ENCODE measurements around the gene CPM.

Gene CPM

GRCh38 chr12:68963856-68964745 lies 31.1 kb upstream of the CPM start:
- peaks cover 52% of the 10 kb centered on the region for H3K4me1 Mint-ChIP-seq
- H3K9me3 Mint-ChIP-seq: peaks cover 25% of the 10 kb centered on the region
- H3K36me3 Mint-ChIP-seq (ENCODE audit: low read depth): peaks cover 18% of the 10 kb centered on the region
- H3K4me3 Mint-ChIP-seq: no peak overlapping the region
- H3K27ac Mint-ChIP-seq: peak overlapping the region; percentile 86
- DNase-seq (no peak), ATAC-seq (peak; percentile 26)
- H3K27me3 Mint-ChIP-seq: no peaks in the 10 kb centered on the region

- ATAC-seq: peak; percentile 94
- Mint-ChIP-seq H3K9me3 (peaks cover 25% of the 10 kb centered on the region), H3K36me3 (ENCODE audit: low read depth) (peaks cover 18% of the 10 kb centered on the region), H3K27me3 (no peaks in the 10 kb centered on the region), H3K4me3 (no peak overlapping the region), H3K4me1 (peaks cover 61% of the 10 kb centered on the region), H3K27ac (peak overlapping the region; percentile 86)
- DNase-seq: no peak
These were observed 30.2 kb upstream of the CPM start for GRCh38 chr12:68962877-68963855.

GRCh38 chr12:68959891-68960464 lies 27.0 kb upstream of the CPM start:
- H3K36me3 Mint-ChIP-seq (ENCODE audit: low read depth): peaks cover 16% of the 10 kb centered on the region
- peak; percentile 23 for ATAC-seq
- H3K4me1 Mint-ChIP-seq: peaks cover 69% of the 10 kb centered on the region
- no peaks in the 10 kb centered on the region for H3K27me3 Mint-ChIP-seq
- H3K27ac Mint-ChIP-seq: peak overlapping the region; percentile 97
- DNase-seq: no peak
- peak overlapping the region; percentile 63 for H3K4me3 Mint-ChIP-seq
- peaks cover 20% of the 10 kb centered on the region for H3K9me3 Mint-ChIP-seq

GRCh38 chr12:68959143-68959858 lies 26.3 kb upstream of the CPM start:
- Mint-ChIP-seq H3K4me1 (peaks cover 63% of the 10 kb centered on the region), H3K9me3 (peaks cover 15% of the 10 kb centered on the region), H3K4me3 (peak overlapping the region; percentile 63), H3K36me3 (ENCODE audit: low read depth) (peaks cover 14% of the 10 kb centered on the region), H3K27ac (peak overlapping the region; percentile 97), H3K27me3 (no peaks in the 10 kb centered on the region)
- DNase-seq: peak; percentile 31
- no peak for ATAC-seq

GRCh38 chr12:68958322-68958721 lies 25.4 kb upstream of the CPM start:
- Mint-ChIP-seq H3K36me3 (ENCODE audit: low read depth) (peaks cover 11% of the 10 kb centered on the region), H3K4me3 (peak overlapping the region; percentile 63), H3K9me3 (peaks cover 15% of the 10 kb centered on the region), H3K27ac (peak overlapping the region; percentile 97), H3K4me1 (peaks cover 56% of the 10 kb centered on the region), H3K27me3 (no peaks in the 10 kb centered on the region)
- peak; percentile 46 for DNase-seq
- ATAC-seq: peak; percentile 89

GRCh38 chr12:68957273-68957672 lies 24.3 kb upstream of the CPM start:
- Mint-ChIP-seq H3K27ac (peak overlapping the region; percentile 97), H3K4me3 (no peak overlapping the region), H3K9me3 (peaks cover 8% of the 10 kb centered on the region), H3K36me3 (ENCODE audit: low read depth) (peaks cover 6% of the 10 kb centered on the region), H3K4me1 (peaks cover 47% of the 10 kb centered on the region), H3K27me3 (no peaks in the 10 kb centered on the region)
- no peak for DNase-seq
- ATAC-seq: no peak

- Mint-ChIP-seq H3K4me1 (peaks cover 45% of the 10 kb centered on the region), H3K4me3 (no peak overlapping the region), H3K9me3 (peaks cover 6% of the 10 kb centered on the region), H3K27me3 (no peaks in the 10 kb centered on the region), H3K36me3 (ENCODE audit: low read depth) (peaks cover 3% of the 10 kb centered on the region), H3K27ac (no peak overlapping the region)
- no peak for DNase-seq
- no peak for ATAC-seq
These were observed 23.5 kb upstream of the CPM start for GRCh38 chr12:68956466-68956865.

GRCh38 chr12:68954811-68955210 lies 21.8 kb upstream of the CPM start:
- Mint-ChIP-seq H3K4me1 (peaks cover 34% of the 10 kb centered on the region), H3K9me3 (no peaks in the 10 kb centered on the region), H3K27me3 (no peaks in the 10 kb centered on the region), H3K27ac (no peak overlapping the region), H3K36me3 (ENCODE audit: low read depth) (no peaks in the 10 kb centered on the region), H3K4me3 (no peak overlapping the region)
- no peak for DNase-seq
- ATAC-seq: no peak

- no peaks in the 10 kb centered on the region for H3K9me3 Mint-ChIP-seq
- no peak overlapping the region for H3K27ac Mint-ChIP-seq
- H3K4me3 Mint-ChIP-seq: no peak overlapping the region
- H3K27me3 Mint-ChIP-seq: peaks cover 2% of the 10 kb centered on the region
- ATAC-seq (no peak), DNase-seq (no peak)
- peaks cover 22% of the 10 kb centered on the region for H3K4me1 Mint-ChIP-seq
- H3K36me3 Mint-ChIP-seq (ENCODE audit: low read depth): no peaks in the 10 kb centered on the region
These were observed 20.6 kb upstream of the CPM start for GRCh38 chr12:68953536-68953935.

GRCh38 chr12:68951652-68952051 lies 18.7 kb upstream of the CPM start:
- DNase-seq: no peak
- H3K4me1 Mint-ChIP-seq: peaks cover 5% of the 10 kb centered on the region
- H3K4me3 Mint-ChIP-seq: no peak overlapping the region

GRCh38 chr12:68950511-68950910 lies 17.5 kb upstream of the CPM start:
- no peak for DNase-seq
- H3K4me1 Mint-ChIP-seq: peaks cover 5% of the 10 kb centered on the region
- peaks cover 6% of the 10 kb centered on the region for H3K27me3 Mint-ChIP-seq
- H3K4me3 Mint-ChIP-seq: no peak overlapping the region
- H3K9me3 Mint-ChIP-seq: no peaks in the 10 kb centered on the region
- ATAC-seq: no peak
- no peaks in the 10 kb centered on the region for H3K36me3 Mint-ChIP-seq (ENCODE audit: low read depth)
- H3K27ac Mint-ChIP-seq: no peak overlapping the region

More at GRCh38 chr12:68951652-68952051, 18.7 kb upstream of the CPM start:
- no peak overlapping the region for H3K27ac Mint-ChIP-seq
- H3K27me3 Mint-ChIP-seq: peaks cover 6% of the 10 kb centered on the region
- H3K36me3 Mint-ChIP-seq (ENCODE audit: low read depth): no peaks in the 10 kb centered on the region
- no peaks in the 10 kb centered on the region for H3K9me3 Mint-ChIP-seq
- ATAC-seq: no peak

- H3K4me1 Mint-ChIP-seq: no peaks in the 10 kb centered on the region
These were observed 12.3 kb upstream of the CPM start for GRCh38 chr12:68945255-68945654.

GRCh38 chr12:68944296-68945076 lies 11.5 kb upstream of the CPM start:
- no peak overlapping the region for H3K27ac Mint-ChIP-seq
- DNase-seq (no peak), ATAC-seq (no peak)
- H3K36me3 Mint-ChIP-seq (ENCODE audit: low read depth): no peaks in the 10 kb centered on the region
- H3K9me3 Mint-ChIP-seq: no peaks in the 10 kb centered on the region
- H3K4me1 Mint-ChIP-seq: no peaks in the 10 kb centered on the region
- H3K27me3 Mint-ChIP-seq: peaks cover 6% of the 10 kb centered on the region
- no peak overlapping the region for H3K4me3 Mint-ChIP-seq

More at GRCh38 chr12:68945255-68945654, 12.3 kb upstream of the CPM start:
- DNase-seq (no peak), ATAC-seq (no peak)
- no peaks in the 10 kb centered on the region for H3K9me3 Mint-ChIP-seq
- H3K4me3 Mint-ChIP-seq: no peak overlapping the region
- no peak overlapping the region for H3K27ac Mint-ChIP-seq
- H3K36me3 Mint-ChIP-seq (ENCODE audit: low read depth): no peaks in the 10 kb centered on the region
- peaks cover 7% of the 10 kb centered on the region for H3K27me3 Mint-ChIP-seq
